ENCODE data around the gene GNG13. TPM values are rescaled to one million over a fixed set of nuclear protein-coding genes. Genes with fewer than 3 reads are reported as not detected.

Gene GNG13
- total and polyA plus RNA-seq, 2 donors: not detected

GRCh38 chr16:814974-815373 is 14.4 kb upstream of the GNG13 start:
- no peak overlapping the region for H3K4me3 ChIP-seq (ENCODE audit: low read depth, low read length)

DNA sequence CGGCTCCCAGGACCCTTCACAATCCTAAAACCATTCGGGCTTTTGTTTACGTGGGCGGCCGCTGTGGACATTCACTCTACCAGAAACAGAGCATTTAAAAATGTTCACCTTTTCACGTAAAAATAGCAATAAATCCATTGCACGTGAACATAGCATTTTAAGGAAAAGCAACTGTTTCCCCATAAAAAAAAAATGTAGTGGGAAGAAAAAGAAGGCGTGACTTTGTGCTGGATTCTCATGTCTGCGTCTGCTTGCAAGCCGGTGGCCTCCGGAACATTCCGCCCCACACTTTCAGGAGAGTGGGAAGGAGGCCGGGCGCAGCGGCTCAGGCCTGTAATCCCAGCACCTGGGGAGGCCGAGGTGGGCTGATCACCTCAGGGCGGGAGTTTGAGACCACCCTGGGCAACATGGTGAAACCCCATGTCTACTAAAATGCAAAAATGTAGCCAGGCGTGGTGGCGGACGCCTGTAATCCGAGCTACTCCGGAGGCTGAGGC is 13.4 kb upstream of the GNG13 start:
- WGBS: 56% methylated on average over 22 of the region's 22 CpGs
- Histone ChIP-seq H3K27ac (ENCODE audit: low read depth) (no peak overlapping the region), H3K36me3 (ENCODE audit: insufficient read depth) (no peaks in the 10 kb centered on the region), H3K4me3 (ENCODE audit: low read depth, low read length) (no peak overlapping the region), H3K4me1 (ENCODE audit: insufficient read depth) (no peaks in the 10 kb centered on the region)
- no peak for DNase-seq (ENCODE audit: extremely low spot score)

More at GRCh38 chr16:814974-815373, 14.4 kb upstream of the GNG13 start:
- no peak for DNase-seq (ENCODE audit: extremely low spot score)
- H3K36me3 ChIP-seq (ENCODE audit: insufficient read depth): no peaks in the 10 kb centered on the region
- H3K27ac ChIP-seq (ENCODE audit: low read depth): no peak overlapping the region
- WGBS: 73% methylated on average over 9 of the region's 9 CpGs
- no peaks in the 10 kb centered on the region for H3K4me1 ChIP-seq (ENCODE audit: insufficient read depth)

DNA sequence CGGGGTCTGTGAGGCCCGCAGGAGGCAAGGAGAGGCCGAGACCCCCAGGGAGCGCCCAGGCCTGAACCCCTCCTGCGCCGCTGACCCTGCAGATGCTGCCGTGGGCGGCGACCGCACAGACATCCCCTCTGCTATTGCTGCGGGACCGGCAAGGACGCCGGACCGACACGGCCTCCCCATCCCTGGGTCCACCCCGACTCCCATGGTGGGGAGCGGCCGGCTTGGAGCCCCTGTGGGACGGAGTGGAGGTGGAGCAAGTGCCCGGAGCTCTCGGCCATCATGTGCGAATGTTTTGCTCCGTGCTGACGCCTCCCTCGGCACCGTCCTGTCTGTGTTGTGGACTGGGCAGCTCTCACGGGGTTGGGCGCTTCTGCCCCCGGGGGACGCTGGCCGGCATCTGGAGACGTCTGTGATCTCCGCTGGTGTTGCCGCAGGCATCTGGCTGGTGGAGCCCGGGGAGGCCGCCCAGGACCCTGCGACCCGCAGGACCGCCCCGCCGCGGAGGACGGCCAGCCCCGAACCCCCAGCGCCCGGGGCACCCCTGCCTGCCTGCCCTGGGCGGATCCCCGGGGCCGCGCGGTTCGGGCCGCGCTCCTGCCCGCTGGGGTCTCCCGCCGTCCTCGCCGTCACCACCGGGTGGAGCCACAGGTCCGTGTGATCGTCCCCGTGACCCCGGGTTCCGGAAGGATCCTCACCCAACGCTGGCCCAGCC is 12.8 kb upstream of the GNG13 start:
- Histone ChIP-seq H3K36me3 (ENCODE audit: insufficient read depth) (no peaks in the 10 kb centered on the region), H3K4me3 (ENCODE audit: low read depth, low read length) (no peak overlapping the region), H3K4me1 (ENCODE audit: insufficient read depth) (no peaks in the 10 kb centered on the region), H3K27ac (ENCODE audit: low read depth) (no peak overlapping the region)
- WGBS: 10% methylated on average over 67 of the region's 67 CpGs
- no peak for DNase-seq (ENCODE audit: extremely low spot score)

DNA sequence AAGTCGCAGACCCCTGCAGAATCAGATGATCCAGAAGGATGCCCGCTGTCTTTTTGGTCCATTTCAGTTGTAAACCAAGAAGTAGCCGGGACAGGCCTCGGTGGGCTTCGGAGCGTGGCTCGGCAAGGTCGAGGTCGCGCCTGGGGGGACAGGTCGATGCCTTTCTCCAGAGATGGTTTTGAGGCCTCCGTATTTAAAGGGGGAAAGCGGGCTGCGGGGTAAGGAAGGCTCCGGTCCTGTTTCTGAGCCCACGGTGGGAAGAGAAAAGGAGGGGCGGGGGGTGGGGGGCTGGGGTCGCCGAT is 7.5 kb upstream of the GNG13 start:
- Histone ChIP-seq H3K36me3 (ENCODE audit: insufficient read depth) (no peaks in the 10 kb centered on the region), H3K27ac (ENCODE audit: low read depth) (no peak overlapping the region), H3K4me1 (ENCODE audit: insufficient read depth) (no peaks in the 10 kb centered on the region), H3K4me3 (ENCODE audit: low read depth, low read length) (peak overlapping the region; percentile 68)
- 25% methylated on average over 19 of the region's 19 CpGs for WGBS
- no peak for DNase-seq (ENCODE audit: extremely low spot score)

DNA sequence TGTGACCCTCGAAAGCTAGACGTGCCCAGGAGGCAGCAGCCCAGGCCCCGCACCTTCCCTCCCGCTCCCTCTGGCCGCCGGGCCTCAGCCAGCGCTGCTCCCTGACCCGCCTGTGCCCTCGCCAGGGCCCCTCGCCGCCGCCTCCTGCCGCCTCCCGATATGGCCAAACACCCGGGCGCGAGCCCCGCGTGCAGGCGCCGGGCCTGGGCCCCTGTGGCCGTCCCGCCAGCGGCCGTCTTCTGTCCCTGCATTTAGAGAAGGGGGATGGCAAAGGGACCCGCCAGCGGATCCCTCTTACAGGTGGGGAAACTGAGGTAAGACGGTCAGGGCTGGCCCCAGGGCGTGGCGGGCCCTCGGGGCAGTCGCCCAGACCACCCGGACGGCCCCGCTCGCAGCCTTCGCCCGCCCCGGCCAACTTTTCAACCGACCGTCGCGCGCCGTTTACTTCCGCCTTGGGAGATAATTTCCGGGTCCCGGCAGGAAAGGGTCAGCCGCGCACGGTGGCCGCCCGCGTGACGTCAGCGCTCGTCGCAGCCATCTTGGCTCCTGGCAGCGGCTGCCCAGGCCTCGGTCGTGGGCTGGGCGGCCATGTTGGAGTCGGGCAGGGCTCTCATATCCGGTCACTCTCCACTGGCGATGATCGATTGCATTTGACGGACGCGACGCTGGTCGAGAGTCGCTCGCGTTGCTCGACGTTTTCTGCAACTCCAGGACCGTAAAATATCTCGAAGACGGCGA is 7.0 kb upstream of the GNG13 start:
- Histone ChIP-seq H3K27ac (ENCODE audit: low read depth) (peak overlapping the region; percentile 74), H3K36me3 (ENCODE audit: insufficient read depth) (no peaks in the 10 kb centered on the region), H3K4me3 (ENCODE audit: low read depth, low read length) (peak overlapping the region; percentile 68), H3K4me1 (ENCODE audit: insufficient read depth) (no peaks in the 10 kb centered on the region)
- peak; percentile 67 for DNase-seq (ENCODE audit: extremely low spot score)
- WGBS: 12% methylated on average over 80 of the region's 80 CpGs

- Histone ChIP-seq H3K4me1 (ENCODE audit: insufficient read depth) (no peaks in the 10 kb centered on the region), H3K4me3 (ENCODE audit: low read depth, low read length) (no peak overlapping the region), H3K27ac (ENCODE audit: low read depth) (no peak overlapping the region), H3K36me3 (ENCODE audit: insufficient read depth) (no peaks in the 10 kb centered on the region)
- no peak for DNase-seq (ENCODE audit: extremely low spot score)
- WGBS: 76% methylated on average over 17 of the region's 17 CpGs
Measured at GRCh38 chr16:805474-805873, 4.9 kb upstream of the GNG13 start.

DNA sequence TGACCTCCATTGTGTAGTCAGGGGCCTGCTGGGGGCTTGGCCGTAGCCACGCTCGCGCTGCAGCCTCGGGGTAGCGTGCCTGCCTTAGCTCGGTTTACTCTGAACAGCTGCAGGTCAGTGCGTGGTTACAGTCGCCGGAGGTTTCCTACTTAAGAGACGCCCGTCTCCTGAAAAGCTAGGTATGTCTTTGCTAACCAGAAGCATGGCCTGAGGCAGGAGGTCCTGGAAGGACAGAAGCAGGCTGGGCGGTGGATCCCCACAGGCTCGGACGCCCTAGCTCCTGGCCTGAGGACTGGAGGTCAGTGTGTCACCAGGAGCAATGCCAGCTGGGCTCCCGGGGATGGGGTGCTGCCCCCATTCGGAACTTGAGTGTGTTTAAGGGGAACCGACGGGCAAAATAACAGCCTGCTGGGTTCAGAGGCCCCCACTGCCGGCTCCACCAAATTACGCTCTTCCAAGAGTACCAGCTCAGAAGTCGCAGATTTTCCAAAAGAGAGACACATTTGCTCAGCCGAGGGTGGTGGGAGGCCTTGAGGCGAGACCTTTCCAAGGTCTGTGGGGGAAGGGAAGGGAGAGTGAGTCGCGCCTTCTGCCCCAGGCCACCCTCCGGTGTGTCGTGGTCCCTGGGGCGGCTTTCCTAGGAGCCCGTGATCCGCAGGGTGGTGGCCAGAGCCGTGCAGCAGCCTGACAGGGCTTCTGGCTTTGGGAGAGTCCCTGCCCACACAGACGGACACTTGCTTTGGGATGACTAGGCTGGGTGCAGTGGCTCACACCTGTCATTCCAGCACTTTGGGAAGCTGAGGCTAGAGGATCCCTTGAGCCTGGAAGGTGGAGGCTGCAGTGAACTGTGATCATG is 3.9 kb upstream of the GNG13 start:
- no peak for DNase-seq (ENCODE audit: extremely low spot score)
- Histone ChIP-seq H3K36me3 (ENCODE audit: insufficient read depth) (no peaks in the 10 kb centered on the region), H3K27ac (ENCODE audit: low read depth) (no peak overlapping the region), H3K4me3 (ENCODE audit: low read depth, low read length) (no peak overlapping the region), H3K4me1 (ENCODE audit: insufficient read depth) (no peaks in the 10 kb centered on the region)
- 53% methylated on average over 33 of the region's 33 CpGs for WGBS

GRCh38 chr16:803754-804080 is 3.2 kb upstream of the GNG13 start:
- Histone ChIP-seq H3K27ac (ENCODE audit: low read depth) (no peak overlapping the region), H3K4me3 (ENCODE audit: low read depth, low read length) (no peak overlapping the region), H3K4me1 (ENCODE audit: insufficient read depth) (no peaks in the 10 kb centered on the region), H3K36me3 (ENCODE audit: insufficient read depth) (no peaks in the 10 kb centered on the region)
- WGBS: 46% methylated on average over 8 of the region's 8 CpGs
- DNase-seq (ENCODE audit: extremely low spot score): no peak

GRCh38 chr16:802914-803753 is 2.6 kb upstream of the GNG13 start:
- Histone ChIP-seq H3K36me3 (ENCODE audit: insufficient read depth) (no peaks in the 10 kb centered on the region), H3K4me3 (ENCODE audit: low read depth, low read length) (no peak overlapping the region), H3K4me1 (ENCODE audit: insufficient read depth) (no peaks in the 10 kb centered on the region), H3K27ac (ENCODE audit: low read depth) (no peak overlapping the region)
- 62% methylated on average over 33 of the region's 33 CpGs for WGBS
- no peak for DNase-seq (ENCODE audit: extremely low spot score)

DNA sequence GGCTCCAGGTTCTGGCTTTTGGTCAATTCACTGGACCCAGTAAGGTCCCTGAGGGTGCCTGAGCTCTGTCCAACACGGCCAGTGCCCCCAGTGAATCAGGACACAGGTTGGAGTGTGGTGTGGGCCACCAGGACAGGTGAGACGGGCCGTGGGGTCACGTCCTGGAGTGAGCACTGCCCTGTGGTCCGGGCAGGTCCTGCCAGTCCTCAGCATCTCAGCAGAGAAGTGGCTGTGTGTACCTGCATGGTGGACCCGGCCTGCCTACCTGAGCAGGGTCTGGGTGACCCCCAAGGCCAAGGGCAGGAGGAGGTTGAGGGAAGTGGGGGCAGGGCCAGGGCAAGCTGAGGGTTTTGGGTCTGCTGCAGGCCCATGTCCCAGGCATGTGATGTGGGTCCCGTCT is 1.9 kb upstream of the GNG13 start:
- no peaks in the 10 kb centered on the region for H3K4me1 ChIP-seq (ENCODE audit: insufficient read depth)
- no peak for DNase-seq (ENCODE audit: extremely low spot score)
- 78% methylated on average over 7 of the region's 7 CpGs for WGBS
- H3K27ac ChIP-seq (ENCODE audit: low read depth): no peak overlapping the region
- H3K36me3 ChIP-seq (ENCODE audit: insufficient read depth): no peaks in the 10 kb centered on the region
- H3K4me3 ChIP-seq (ENCODE audit: low read depth, low read length): no peak overlapping the region

GRCh38 chr16:801584-802363 is 1.2 kb upstream of the GNG13 start:
- Histone ChIP-seq H3K27ac (ENCODE audit: low read depth) (no peak overlapping the region), H3K4me1 (ENCODE audit: insufficient read depth) (no peaks in the 10 kb centered on the region), H3K4me3 (ENCODE audit: low read depth, low read length) (no peak overlapping the region), H3K36me3 (ENCODE audit: insufficient read depth) (no peaks in the 10 kb centered on the region)
- DNase-seq (ENCODE audit: extremely low spot score): no peak
- WGBS: 57% methylated on average over 22 of the region's 22 CpGs

- Histone ChIP-seq H3K36me3 (ENCODE audit: insufficient read depth) (no peaks in the 10 kb centered on the region), H3K27ac (ENCODE audit: low read depth) (no peak overlapping the region), H3K4me1 (ENCODE audit: insufficient read depth) (no peaks in the 10 kb centered on the region), H3K4me3 (ENCODE audit: low read depth, low read length) (no peak overlapping the region)
- no peak for DNase-seq (ENCODE audit: extremely low spot score)
- 18% methylated on average over 17 of the region's 17 CpGs for WGBS
Measured at GRCh38 chr16:800834-801511, 439 bp upstream of the GNG13 start.

All from urinary bladder (tissue), 4 donors.